ENCODE results near the gene IFIT5.

The IFIT5 gene

DNA sequence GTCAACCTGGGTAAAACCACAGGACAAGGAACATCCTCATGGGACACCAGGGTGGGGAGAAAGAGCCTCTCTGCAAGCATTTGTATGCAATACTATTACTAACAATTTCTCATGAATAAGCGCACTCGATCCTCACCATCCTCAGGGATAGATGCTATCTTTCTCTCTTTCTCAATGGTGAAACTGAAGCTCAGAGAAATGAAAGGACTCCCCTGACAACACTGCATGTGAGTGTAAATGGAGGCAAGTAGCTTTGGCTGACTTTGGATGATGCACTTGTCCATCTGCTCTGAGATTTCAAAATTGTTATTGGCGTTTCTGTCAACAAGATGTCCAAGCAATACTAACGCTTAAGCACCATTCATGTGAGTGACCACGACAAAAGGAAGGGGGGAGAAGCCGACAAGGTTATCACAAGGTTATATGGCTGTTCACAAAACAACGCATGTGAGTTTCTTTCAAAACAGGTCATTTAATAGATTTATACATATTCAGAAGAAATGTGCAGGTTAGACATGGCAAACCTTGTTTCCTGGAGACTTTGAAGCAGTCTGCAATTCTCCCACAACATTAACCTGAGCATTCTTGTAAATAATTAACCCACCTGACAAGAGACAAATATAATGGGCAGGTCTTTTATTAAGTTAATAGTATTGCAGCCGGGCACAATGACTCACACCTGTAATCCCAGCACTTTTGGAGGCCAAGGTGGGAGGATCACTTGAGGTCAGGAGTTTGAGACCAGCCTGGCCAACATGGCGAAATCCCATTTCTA lies 54.0 kb downstream of the IFIT5 start:
- Histone ChIP-seq H3K27ac (ENCODE audit: low read length) (no peak overlapping the region), H3K27me3 (ENCODE audit: low read depth, low read length) (no peaks in the 10 kb centered on the region), H2AFZ (ENCODE audit: low read depth, low read length) (no peak overlapping the region), H3K79me2 (ENCODE audit: low read length) (no peaks in the 10 kb centered on the region), H3K36me3 (replicated peaks; ENCODE audit: low read depth, low read length) (no peaks in the 10 kb centered on the region), H3K4me3 (ENCODE audit: low read length) (no peak overlapping the region), H3K4me2 (ENCODE audit: low read length) (no peak overlapping the region), H3K9me3 (ENCODE audit: insufficient read depth, low read length) (no peaks in the 10 kb centered on the region), H3K4me1 (ENCODE audit: low read length) (no peaks in the 10 kb centered on the region), H3K9ac (ENCODE audit: low read length) (no peak overlapping the region), H4K20me1 (ENCODE audit: insufficient read depth, low read length) (no peaks in the 10 kb centered on the region)
- TF ChIP-seq, protein P1, sequence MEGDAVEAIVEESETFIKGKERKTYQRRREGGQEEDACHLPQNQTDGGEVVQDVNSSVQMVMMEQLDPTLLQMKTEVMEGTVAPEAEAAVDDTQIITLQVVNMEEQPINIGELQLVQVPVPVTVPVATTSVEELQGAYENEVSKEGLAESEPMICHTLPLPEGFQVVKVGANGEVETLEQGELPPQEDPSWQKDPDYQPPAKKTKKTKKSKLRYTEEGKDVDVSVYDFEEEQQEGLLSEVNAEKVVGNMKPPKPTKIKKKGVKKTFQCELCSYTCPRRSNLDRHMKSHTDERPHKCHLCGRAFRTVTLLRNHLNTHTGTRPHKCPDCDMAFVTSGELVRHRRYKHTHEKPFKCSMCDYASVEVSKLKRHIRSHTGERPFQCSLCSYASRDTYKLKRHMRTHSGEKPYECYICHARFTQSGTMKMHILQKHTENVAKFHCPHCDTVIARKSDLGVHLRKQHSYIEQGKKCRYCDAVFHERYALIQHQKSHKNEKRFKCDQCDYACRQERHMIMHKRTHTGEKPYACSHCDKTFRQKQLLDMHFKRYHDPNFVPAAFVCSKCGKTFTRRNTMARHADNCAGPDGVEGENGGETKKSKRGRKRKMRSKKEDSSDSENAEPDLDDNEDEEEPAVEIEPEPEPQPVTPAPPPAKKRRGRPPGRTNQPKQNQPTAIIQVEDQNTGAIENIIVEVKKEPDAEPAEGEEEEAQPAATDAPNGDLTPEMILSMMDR (IDR thresholded peaks at IDR 0.05; ENCODE audit: low read depth, low read length), result no peak
- TF ChIP-seq EZH2phosphoT487 (IDR thresholded peaks at IDR 0.05; ENCODE audit: low read depth), result no peak

DNA sequence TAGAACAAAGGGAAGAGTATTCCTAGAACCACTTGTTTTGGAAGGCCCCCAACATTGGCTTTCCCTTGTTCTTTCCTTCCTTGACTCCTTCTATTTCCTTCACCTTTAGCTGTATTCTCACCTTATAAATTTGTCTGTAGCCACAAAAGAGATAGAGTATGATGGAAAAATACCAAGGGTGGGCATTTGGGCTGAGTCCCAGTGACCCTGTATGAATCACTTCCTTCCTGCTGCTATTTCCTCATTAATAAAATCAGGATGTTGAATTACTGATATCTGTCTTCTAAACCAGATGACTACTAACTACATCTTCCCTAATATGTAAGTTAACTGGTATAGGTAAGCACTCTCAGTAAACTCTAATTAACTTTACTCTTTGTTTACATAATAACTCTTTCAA lies 55.1 kb downstream of the IFIT5 start:
- H4K20me1 ChIP-seq (ENCODE audit: insufficient read depth, low read length), result no peaks in the 10 kb centered on the region
- no peaks in the 10 kb centered on the region for H3K9me3 ChIP-seq (ENCODE audit: insufficient read depth, low read length)
- no peak overlapping the region for H3K4me2 ChIP-seq (ENCODE audit: low read length)
- no peaks in the 10 kb centered on the region for H3K79me2 ChIP-seq (ENCODE audit: low read length)
- H2AFZ ChIP-seq (ENCODE audit: low read depth, low read length), result no peak overlapping the region
- H3K27me3 ChIP-seq (ENCODE audit: low read depth, low read length), result no peaks in the 10 kb centered on the region
- no peak overlapping the region for H3K27ac ChIP-seq (ENCODE audit: low read length)
- H3K4me3 ChIP-seq (ENCODE audit: low read length), result no peak overlapping the region
- H3K36me3 ChIP-seq (replicated peaks; ENCODE audit: low read depth, low read length), result no peaks in the 10 kb centered on the region
- H3K4me1 ChIP-seq (ENCODE audit: low read length), result no peaks in the 10 kb centered on the region
- no peak for TF ChIP-seq EZH2phosphoT487 (IDR thresholded peaks at IDR 0.05; ENCODE audit: low read depth)
- TF ChIP-seq, protein P1 (IDR thresholded peaks at IDR 0.05; ENCODE audit: low read depth, low read length), result no peak
- no peak overlapping the region for H3K9ac ChIP-seq (ENCODE audit: low read length)

All from OCI-LY3 (cell line).